Measurements from ENCODE around the gene SAMD11. TPM values are rescaled to one million over a fixed set of nuclear protein-coding genes. Genes with fewer than 3 reads are reported as not detected.

SAMD11 gene
- total RNA-seq, 2 experiments from 2014 or later, result not detected

- DNase-seq, result no peak
- POLR2A ChIA-PET, result no interaction called here
- no peak overlapping the region for H3K27ac Mint-ChIP-seq
- intact Hi-C loops (cut with DNase I, micrococcal nuclease), result no loop called here
- no peaks in the 10 kb centered on the region for H3K4me1 Mint-ChIP-seq (ENCODE audit: low read depth)
- H3K27ac ChIP-seq (ENCODE audit: low read depth in 1 of 2, low read length in 2 of 2), result no peak overlapping the region
- H3K4me3 ChIP-seq (ENCODE audit: low read length), result no peak overlapping the region
- H3K27me3 ChIP-seq (ENCODE audit: control insufficient read depth in 1 of 2, insufficient read depth in 2 of 2, low read length in 2 of 2), result peaks cover 23% of the 10 kb centered on the region in 2 experiments
- CTCF ChIA-PET, result no interaction called here
- no peaks in the 10 kb centered on the region for H3K9me3 Mint-ChIP-seq
- no peaks in the 10 kb centered on the region for H3K36me3 ChIP-seq (ENCODE audit: insufficient read depth, low read length)
- no peak for TF ChIP-seq CTCF (IDR thresholded peaks at IDR 0.05)
- ATAC-seq (ENCODE audit: poor library complexity), result no peak
- peaks cover 51% of the 10 kb centered on the region for H3K27me3 Mint-ChIP-seq
- peaks cover 16% of the 10 kb centered on the region for H3K4me1 ChIP-seq (ENCODE audit: insufficient read depth, low read length)
- H3K36me3 Mint-ChIP-seq (ENCODE audit: low read depth), result no peaks in the 10 kb centered on the region
- peaks cover 0 to 34% of the 10 kb centered on the region in 2 experiments for H3K9me3 ChIP-seq (ENCODE audit: control insufficient read depth in 1 of 2, insufficient read depth in 1 of 2, low read length in 2 of 2)
- H3K4me3 Mint-ChIP-seq, result no peak overlapping the region
Observed at GRCh38 chr1:928825-929661, 5.3 kb downstream of the SAMD11 start.

- DNase-seq, result no peak
- peaks cover 11% of the 10 kb centered on the region for H3K4me1 ChIP-seq (ENCODE audit: insufficient read depth, low read length)
- H3K9me3 ChIP-seq (ENCODE audit: control insufficient read depth in 1 of 2, insufficient read depth in 1 of 2, low read length in 2 of 2), result peaks cover 0 to 35% of the 10 kb centered on the region in 2 experiments
- H3K9me3 Mint-ChIP-seq, result no peaks in the 10 kb centered on the region
- H3K36me3 Mint-ChIP-seq (ENCODE audit: low read depth), result no peaks in the 10 kb centered on the region
- no peak for TF ChIP-seq CTCF (IDR thresholded peaks at IDR 0.05)
- H3K27ac Mint-ChIP-seq, result no peak overlapping the region
- H3K4me3 ChIP-seq (ENCODE audit: low read length), result no peak overlapping the region
- peaks cover 24 to 25% of the 10 kb centered on the region in 2 experiments for H3K27me3 ChIP-seq (ENCODE audit: control insufficient read depth in 1 of 2, insufficient read depth in 2 of 2, low read length in 2 of 2)
- intact Hi-C loops (cut with DNase I, micrococcal nuclease), result no loop called here
- H3K27me3 Mint-ChIP-seq, result peaks cover 53% of the 10 kb centered on the region
- no peaks in the 10 kb centered on the region for H3K4me1 Mint-ChIP-seq (ENCODE audit: low read depth)
- no peaks in the 10 kb centered on the region for H3K36me3 ChIP-seq (ENCODE audit: insufficient read depth, low read length)
- ATAC-seq (ENCODE audit: poor library complexity), result no peak
- H3K27ac ChIP-seq (ENCODE audit: low read depth in 1 of 2, low read length in 2 of 2), result no peak overlapping the region
- ChIA-PET POLR2A (no interaction called here), CTCF (interaction anchor here (0.9 kb wide), 1 partner anchor 72 kb away, joined by 3 read pairs; no protein-coding TSS in a partner anchor)
- H3K4me3 Mint-ChIP-seq, result no peak overlapping the region
Observed at GRCh38 chr1:929712-930632, 6.2 kb downstream of the SAMD11 start.

- H3K27ac Mint-ChIP-seq, result no peak overlapping the region
- peaks cover 60% of the 10 kb centered on the region for H3K27me3 Mint-ChIP-seq
- no peaks in the 10 kb centered on the region for H3K36me3 ChIP-seq (ENCODE audit: insufficient read depth, low read length)
- CTCF ChIA-PET, result interaction anchor here (0.9 kb wide), 1 partner anchor 71 kb away, joined by 3 read pairs; no protein-coding TSS in a partner anchor
- ATAC-seq (ENCODE audit: poor library complexity) (no peak), DNase-seq (no peak)
- H3K36me3 Mint-ChIP-seq (ENCODE audit: low read depth), result no peaks in the 10 kb centered on the region
- H3K9me3 Mint-ChIP-seq, result no peaks in the 10 kb centered on the region
- H3K27me3 ChIP-seq (ENCODE audit: control insufficient read depth in 1 of 2, insufficient read depth in 2 of 2, low read length in 2 of 2), result peaks cover 29 to 30% of the 10 kb centered on the region in 2 experiments
- H3K27ac ChIP-seq (ENCODE audit: low read depth in 1 of 2, low read length in 2 of 2), result no peak overlapping the region
- POLR2A ChIA-PET, result no interaction called here
- peaks cover 5% of the 10 kb centered on the region for H3K4me1 ChIP-seq (ENCODE audit: insufficient read depth, low read length)
- peaks cover 0 to 39% of the 10 kb centered on the region in 2 experiments for H3K9me3 ChIP-seq (ENCODE audit: control insufficient read depth in 1 of 2, insufficient read depth in 1 of 2, low read length in 2 of 2)
- TF ChIP-seq CTCF (IDR thresholded peaks at IDR 0.05), result no peak
- intact Hi-C loops (cut with DNase I, micrococcal nuclease), result no loop called here
- no peak overlapping the region for H3K4me3 Mint-ChIP-seq
- no peaks in the 10 kb centered on the region for H3K4me1 Mint-ChIP-seq (ENCODE audit: low read depth)
- H3K4me3 ChIP-seq (ENCODE audit: low read length), result no peak overlapping the region
Observed at GRCh38 chr1:930633-931138, 7.0 kb downstream of the SAMD11 start.
